Lung (tissue), 12 donors: ENCODE measurements around the gene EXOC4. TPM values are rescaled to one million over a fixed set of nuclear protein-coding genes. Genes with fewer than 3 reads are reported as not detected.

Experiments
- ATAC-seq: fragments of 200-7000 bp; cut with Tn5 transposase; one replicate; pipeline ENCODE4 v1.9.1; 2020; ENCODE audit warnings: moderate number of reproducible peaks; ENCODE audit not compliant: insufficient read depth, low FRiP score
- DNase-seq, 3 donors: peaks; one replicate each; pipeline ENCODE4 v3.0.0-alpha.2; 2013 to 2017
- H3K27ac ChIP-seq, 2 donors: one replicate each; pipeline ENCODE4 v1.5.1; 2013; ENCODE audit warnings: mild to moderate bottlenecking in 2 of 2, moderate library complexity in 2 of 2, control low read depth in 1 of 2, inconsistent platforms in 1 of 2, low read depth in 1 of 2, low read length in 1 of 2
- H3K27me3 ChIP-seq, 3 donors: one replicate each; pipeline ENCODE4 v1.5.1; 2013; ENCODE audit warnings: low read length in 2 of 3; ENCODE audit not compliant: control insufficient read depth in 3 of 3, insufficient read depth in 3 of 3
- H3K36me3 ChIP-seq, 4 donors: one replicate each; pipeline ENCODE4 v1.5.1; 2013; ENCODE audit warnings: low read length in 4 of 4, mild to moderate bottlenecking in 1 of 4, moderate library complexity in 1 of 4; ENCODE audit not compliant: control insufficient read depth in 4 of 4, insufficient read depth in 4 of 4
- H3K4me1 ChIP-seq, 5 donors: one replicate each; pipeline ENCODE4 v1.5.1; 2013; ENCODE audit warnings: low read length in 5 of 5, mild to moderate bottlenecking in 2 of 5, moderate library complexity in 1 of 5; ENCODE audit not compliant: control insufficient read depth in 5 of 5, insufficient read depth in 5 of 5
- H3K4me3 ChIP-seq: one replicate; pipeline ENCODE4 v1.5.1; 2013; ENCODE audit warnings: mild to moderate bottlenecking, control low read depth, moderate library complexity
- H3K9ac ChIP-seq, 2 donors: one replicate each; pipeline ENCODE4 v1.5.1; 2013; ENCODE audit warnings: low read length in 2 of 2, control low read depth in 1 of 2; ENCODE audit not compliant: insufficient read depth in 1 of 2
- H3K9me3 ChIP-seq, 4 donors: one replicate each; pipeline ENCODE4 v1.5.1; 2013; ENCODE audit warnings: low read length in 3 of 4, mild to moderate bottlenecking in 1 of 4, moderate library complexity in 1 of 4; ENCODE audit not compliant: control insufficient read depth in 4 of 4, insufficient read depth in 3 of 4
- WGBS, 2 donors: extraction: QIAGEN DNeasy Blood & Tissue Kit; methylation state at CpG; one replicate each; pipeline ENCODE4 v1.1.7; 2013; 5-methylcytosine and 5-hydroxymethylcytosine counted together
- polyA plus RNA-seq, 2 donors: library from polyadenylated mRNA; stranded (reverse); fragments of 200-250 nt; gene quantifications; one replicate each; pipeline ENCODE4 v1.2.1, GENCODE V29; 2013
- total RNA-seq, 2 donors: library from RNA; depleted of rRNA in 1 of 2; stranded (reverse); fragments of >200 nt in 1 of 2; gene quantifications; one replicate each; pipeline ENCODE4 v1.2.1, GENCODE V29; 2014 to 2021
- TF ChIP-seq, protein P1 (sequence below): IDR thresholded peaks from 2 replicates; pipeline ENCODE4 v1.5.1; 2012; ENCODE audit warnings: mild to moderate bottlenecking; ENCODE audit errors: control extremely low read depth, extremely low read depth
- donor health status: control.
- donor health status: control.
- donor health status: Bipolar disorder and iron deficiency.
- donor health status: healthy.
- donor health status: DM: yes; HTN: yes; CAD: no.

EXOC4 gene
- total and polyA plus RNA-seq, 4 donors, result 10.3 to 232 (median 47.4) TPM

- TF ChIP-seq, protein P1, sequence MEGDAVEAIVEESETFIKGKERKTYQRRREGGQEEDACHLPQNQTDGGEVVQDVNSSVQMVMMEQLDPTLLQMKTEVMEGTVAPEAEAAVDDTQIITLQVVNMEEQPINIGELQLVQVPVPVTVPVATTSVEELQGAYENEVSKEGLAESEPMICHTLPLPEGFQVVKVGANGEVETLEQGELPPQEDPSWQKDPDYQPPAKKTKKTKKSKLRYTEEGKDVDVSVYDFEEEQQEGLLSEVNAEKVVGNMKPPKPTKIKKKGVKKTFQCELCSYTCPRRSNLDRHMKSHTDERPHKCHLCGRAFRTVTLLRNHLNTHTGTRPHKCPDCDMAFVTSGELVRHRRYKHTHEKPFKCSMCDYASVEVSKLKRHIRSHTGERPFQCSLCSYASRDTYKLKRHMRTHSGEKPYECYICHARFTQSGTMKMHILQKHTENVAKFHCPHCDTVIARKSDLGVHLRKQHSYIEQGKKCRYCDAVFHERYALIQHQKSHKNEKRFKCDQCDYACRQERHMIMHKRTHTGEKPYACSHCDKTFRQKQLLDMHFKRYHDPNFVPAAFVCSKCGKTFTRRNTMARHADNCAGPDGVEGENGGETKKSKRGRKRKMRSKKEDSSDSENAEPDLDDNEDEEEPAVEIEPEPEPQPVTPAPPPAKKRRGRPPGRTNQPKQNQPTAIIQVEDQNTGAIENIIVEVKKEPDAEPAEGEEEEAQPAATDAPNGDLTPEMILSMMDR, result no peak
- Histone ChIP-seq H3K4me1 (peaks cover 0 to 20% (median 5%) of the 10 kb centered on the region in 5 donors), H3K36me3 (peaks cover 0 to 2% (median 0%) of the 10 kb centered on the region in 4 donors), H3K27me3 (no peaks in the 10 kb centered on the region), H3K9ac (no peak overlapping the region), H3K9me3 (peaks cover 0 to 2% (median 0%) of the 10 kb centered on the region in 4 donors), H3K4me3 (no peak overlapping the region), H3K27ac (no peak overlapping the region)
- ATAC-seq (no peak), DNase-seq (no peak)
- 91 to 93% methylated on average over 6 of the region's 6 CpGs for WGBS, 2 donors
These were observed 577.2 kb downstream of the EXOC4 start for GRCh38 chr7:133830081-133830480.

DNA sequence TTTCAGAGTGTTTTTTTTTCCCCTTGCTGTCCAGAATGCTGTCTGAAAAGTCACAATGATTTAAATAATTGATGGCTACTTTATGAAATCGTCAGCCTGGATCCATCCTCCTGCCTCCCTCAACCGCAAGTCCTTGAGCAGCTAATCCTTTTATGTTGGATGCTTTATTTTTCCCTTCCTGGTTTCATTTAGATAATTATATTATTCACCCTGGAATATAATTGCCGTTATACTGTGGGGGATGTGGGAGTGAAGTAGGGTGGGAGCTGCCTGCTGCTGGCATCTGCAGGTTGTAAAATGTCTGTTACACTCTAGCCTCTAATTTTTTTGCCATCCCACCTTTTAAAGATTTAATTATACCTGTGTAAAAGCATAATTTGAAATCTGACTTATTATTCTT, 583.8 kb downstream of the EXOC4 start:
- Histone ChIP-seq H3K4me1 (peaks cover 0 to 21% (median 0%) of the 10 kb centered on the region in 5 donors), H3K27me3 (no peaks in the 10 kb centered on the region), H3K9me3 (peaks cover 0 to 2% (median 0%) of the 10 kb centered on the region in 4 donors), H3K4me3 (no peak overlapping the region), H3K36me3 (peaks cover 0 to 2% (median 0%) of the 10 kb centered on the region in 4 donors), H3K9ac (no peak overlapping the region), H3K27ac (no peak overlapping the region)
- TF ChIP-seq, protein P1, result no peak
- DNase-seq, result no peak
- WGBS, 2 donors, result 86 to 93% methylated on average over 3 of the region's 3 CpGs
- ATAC-seq, result no peak

DNA sequence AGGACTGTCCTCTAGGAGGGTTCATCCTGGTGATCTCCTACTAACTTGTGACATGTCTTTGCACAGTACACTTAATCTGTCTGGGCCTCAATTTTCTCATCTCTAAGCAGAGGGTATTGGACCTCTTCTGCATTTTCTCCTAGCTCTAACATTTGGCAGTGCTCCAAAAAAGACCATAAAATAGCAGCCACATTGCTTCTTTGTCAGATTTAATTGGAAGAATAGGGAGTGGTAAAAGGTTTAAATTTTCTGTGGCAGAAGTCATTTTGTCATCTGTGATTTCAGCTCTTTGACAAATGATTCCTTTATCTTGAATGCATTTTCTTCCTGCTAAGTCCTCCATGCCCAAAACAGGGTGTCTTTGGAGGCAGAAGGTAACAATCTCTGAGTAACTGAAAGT, 584.3 kb downstream of the EXOC4 start:
- TF ChIP-seq, protein P1, result no peak
- DNase-seq, result peak in 1 of 3 donors; percentile 27
- no peak overlapping the region for H3K4me3 ChIP-seq
- ATAC-seq, result no peak
- H3K9ac ChIP-seq, result no peak overlapping the region
- peaks cover 0 to 21% (median 0%) of the 10 kb centered on the region in 5 donors for H3K4me1 ChIP-seq
- peaks cover 0 to 2% (median 0%) of the 10 kb centered on the region in 4 donors for H3K36me3 ChIP-seq
- no peaks in the 10 kb centered on the region for H3K27me3 ChIP-seq
- H3K27ac ChIP-seq, result no peak overlapping the region
- no peaks in the 10 kb centered on the region for H3K9me3 ChIP-seq

DNA sequence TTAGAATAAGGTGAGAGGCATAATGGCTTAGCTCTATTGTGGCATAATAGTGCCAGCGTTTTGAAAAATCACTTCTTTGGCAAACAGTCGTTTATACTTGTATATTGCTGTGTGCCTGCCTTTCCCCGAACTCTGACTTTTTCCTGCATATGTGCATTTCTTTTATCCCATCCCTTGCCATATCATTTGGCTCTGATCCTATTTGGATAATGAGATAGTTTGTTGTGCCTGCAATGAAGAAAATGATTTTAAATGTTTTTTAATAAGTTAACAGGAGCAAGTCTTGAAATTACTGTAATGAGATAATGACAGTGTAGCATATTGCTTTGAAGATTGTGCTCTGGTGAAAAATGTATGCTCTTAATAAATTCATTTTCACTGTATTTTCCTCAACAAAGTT, 586.2 kb downstream of the EXOC4 start:
- H3K4me1 ChIP-seq, result peaks cover 0 to 21% (median 0%) of the 10 kb centered on the region in 5 donors
- no peaks in the 10 kb centered on the region for H3K9me3 ChIP-seq
- TF ChIP-seq, protein P1, result no peak
- no peaks in the 10 kb centered on the region for H3K36me3 ChIP-seq
- WGBS, 2 donors, result 89 to 95% methylated on average over 3 of the region's 3 CpGs
- H3K9ac ChIP-seq, result no peak overlapping the region
- no peak overlapping the region for H3K27ac ChIP-seq
- no peak overlapping the region for H3K4me3 ChIP-seq
- ATAC-seq (no peak), DNase-seq (no peak)
- no peaks in the 10 kb centered on the region for H3K27me3 ChIP-seq
